Activated CD4-positive, alpha-beta T cell treated with anti-CD3 and anti-CD28 coated beads for 4 hours (primary cell): ENCODE measurements around the gene NCK2.
"Not testable (repeated sequence)": the region's sequence is repeated elsewhere in the genome, so short reads cannot be mapped to it uniquely, and the experiment has no call there.

Experiments used
- DNase-seq, 2 donors: peaks; one replicate each; pipeline ENCODE4 v3.0.0-alpha.2; 2020

The NCK2 gene

DNA sequence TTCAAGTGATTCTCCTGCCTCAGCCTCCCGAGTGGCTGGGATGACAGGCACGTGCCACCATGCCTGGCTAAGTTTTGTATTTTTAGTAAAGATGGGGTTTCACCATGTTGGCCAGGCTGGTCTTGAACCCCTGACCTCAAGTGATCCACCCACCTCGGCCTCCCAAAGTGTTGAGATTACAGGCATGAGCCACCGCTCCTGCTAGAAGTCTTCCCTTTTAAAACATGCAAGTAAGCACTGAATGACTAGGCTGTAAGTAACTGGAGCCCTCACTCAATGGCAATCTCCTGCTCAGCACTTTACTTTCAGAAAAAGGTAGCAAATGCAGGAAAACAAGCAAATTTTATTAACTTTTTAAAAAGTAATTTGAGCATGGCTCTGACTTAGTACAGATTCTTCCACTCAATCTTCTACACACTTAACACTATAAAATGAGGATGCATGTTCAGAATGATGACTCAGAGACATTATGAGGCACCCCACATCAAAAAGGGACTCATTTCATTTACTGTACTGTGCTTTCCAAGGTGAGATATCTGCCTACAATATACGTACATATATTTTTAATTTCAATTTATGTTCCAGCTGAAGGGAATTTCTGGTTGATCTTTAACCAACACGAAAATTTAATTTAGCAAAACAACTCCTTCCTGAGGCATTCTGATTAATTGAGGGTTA is 6.6 kb upstream of the NCK2 start:
- no peak for DNase-seq

GRCh38 chr2:105738658-105739241 is 6.0 kb upstream of the NCK2 start:
- no peak for DNase-seq

DNA sequence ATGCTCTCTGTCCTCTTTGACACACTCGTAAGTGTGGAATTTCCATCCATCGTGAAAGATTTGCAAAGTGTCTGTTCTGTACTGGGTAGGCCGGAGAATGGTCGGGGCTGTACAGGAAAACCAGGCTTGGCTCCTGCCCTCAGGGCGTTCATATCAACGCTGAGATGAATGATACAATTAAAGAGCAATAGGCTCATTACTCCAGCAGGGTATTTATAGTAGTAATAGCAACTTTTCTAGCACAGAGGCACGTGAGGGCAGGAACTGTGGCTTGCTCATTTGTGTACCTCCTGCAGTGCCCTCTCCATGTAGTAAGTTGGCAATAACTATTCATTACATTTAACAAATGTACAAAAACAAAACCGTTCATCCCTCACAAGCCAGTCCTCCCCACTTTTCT is 5.3 kb upstream of the NCK2 start:
- DNase-seq, result no peak

DNA sequence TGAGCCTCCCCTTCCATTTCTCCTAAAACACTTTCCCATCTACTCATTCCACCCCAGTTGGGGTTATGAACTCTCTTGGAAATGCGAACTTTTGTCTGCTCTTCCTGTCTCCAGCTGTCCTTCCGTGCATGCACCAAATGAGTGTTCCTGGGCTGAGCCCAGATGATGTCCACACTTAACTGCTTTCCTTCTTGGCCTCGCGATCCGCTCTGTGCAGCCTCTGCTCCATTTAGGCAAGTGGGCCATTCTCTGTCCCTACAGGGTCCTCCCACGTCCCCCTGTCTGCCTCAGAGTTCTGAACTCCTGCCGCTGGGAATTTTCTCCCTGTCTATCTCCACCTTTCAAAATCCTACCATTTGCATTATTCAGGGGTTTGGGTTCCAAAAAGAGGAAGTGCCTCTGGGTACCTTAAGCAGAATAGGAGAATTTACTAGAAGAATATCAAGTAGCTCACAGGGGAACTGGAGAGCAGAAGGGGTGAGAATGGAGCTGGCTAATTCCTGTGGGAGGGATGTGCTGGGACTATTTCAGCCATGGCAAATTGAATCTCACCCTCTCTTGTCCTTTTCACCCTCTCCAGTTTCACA is 4.7 kb upstream of the NCK2 start:
- DNase-seq, result no peak

DNA sequence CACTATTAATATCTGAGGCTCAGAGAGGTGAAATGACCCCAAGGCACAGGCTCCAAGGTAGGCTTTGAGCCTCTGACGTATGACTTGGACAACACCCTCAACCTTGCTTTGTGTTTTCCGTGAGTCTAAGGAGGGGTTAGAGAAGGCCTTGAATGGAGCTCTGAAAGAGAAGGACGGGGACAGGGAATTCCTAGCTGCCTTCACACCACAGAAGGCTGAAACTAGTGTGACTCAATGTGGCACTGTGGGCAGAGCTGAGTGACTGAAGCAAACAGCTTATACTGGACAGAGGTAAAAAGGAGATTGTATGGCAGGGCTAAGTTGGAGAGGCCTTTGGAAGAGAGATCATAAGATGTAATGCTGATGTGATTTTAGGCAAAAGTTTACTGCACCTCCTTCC is 3.5 kb upstream of the NCK2 start:
- no peak for DNase-seq

- DNase-seq, result no peak
These were observed 3.1 kb upstream of the NCK2 start for GRCh38 chr2:105741617-105742016.

GRCh38 chr2:105744091-105744908 is 412 bp upstream of the NCK2 start:
- peak; percentile 62 to 64 for DNase-seq

DNA sequence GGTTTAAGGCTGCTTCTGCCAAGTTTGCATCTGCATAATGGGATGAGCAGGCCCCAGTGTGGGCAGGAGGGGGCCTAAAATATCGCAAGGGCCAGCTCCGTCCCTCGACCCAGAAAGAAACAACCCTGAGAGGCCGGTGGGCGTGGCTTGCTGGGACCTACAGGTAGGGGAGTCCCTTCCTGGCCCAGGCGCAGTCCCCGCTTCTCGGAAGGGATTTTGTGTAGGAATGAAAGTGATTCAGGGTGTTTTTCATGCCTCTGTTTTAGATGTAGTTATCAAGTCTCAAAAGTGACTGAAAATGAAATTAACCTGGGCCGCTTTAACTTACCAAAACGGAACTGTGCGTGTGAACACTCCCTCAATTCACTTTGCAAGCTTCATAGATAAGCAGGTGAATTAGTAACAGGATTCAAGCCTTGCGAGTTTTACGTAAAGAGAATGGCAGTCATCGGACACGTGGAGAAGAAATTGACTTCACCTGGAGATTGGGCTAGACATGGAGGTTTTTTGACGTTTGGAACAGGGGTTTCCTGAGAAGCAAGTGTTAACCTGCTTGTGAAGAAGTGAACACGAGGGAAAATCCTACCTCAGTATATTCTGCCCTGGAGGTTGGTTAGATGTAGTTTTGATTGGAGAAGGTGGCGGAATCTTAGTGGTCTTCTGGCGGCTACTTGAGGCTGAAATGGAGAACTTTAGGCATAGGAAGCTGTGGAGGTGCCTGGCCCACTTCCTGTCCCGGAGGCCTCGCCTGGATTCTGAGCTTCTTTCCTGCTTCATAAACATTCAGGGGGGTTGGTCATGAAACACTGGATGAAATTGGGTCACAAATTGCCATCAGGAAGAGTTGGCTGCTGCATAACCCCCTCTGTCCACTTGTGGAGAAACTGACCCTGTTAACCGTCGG is 1.7 kb downstream of the NCK2 start:
- peak; percentile 84 to 88 for DNase-seq

- DNase-seq, result no peak
These were observed 2.7 kb downstream of the NCK2 start for GRCh38 chr2:105747254-105747894.

GRCh38 chr2:105747991-105748390 is 3.3 kb downstream of the NCK2 start:
- no peak for DNase-seq

DNA sequence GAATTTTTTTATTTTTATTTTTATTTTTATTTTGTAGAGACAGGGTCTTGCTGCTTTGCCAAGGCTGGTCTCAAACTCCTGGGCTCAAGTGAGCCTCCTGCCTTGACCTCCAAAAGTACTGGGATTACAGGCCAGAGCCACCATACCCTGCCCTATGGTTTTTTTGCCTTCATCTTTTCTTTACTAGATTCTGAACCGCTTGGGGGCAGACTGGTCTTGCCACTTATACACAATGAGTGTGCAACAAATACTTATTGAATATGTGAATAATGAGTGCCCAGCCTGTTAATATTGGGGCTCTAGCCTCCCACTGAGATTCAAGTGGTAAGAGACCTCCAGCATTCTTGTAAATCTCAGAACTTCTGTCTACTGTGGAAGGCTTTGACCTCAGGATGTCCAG is 3.9 kb downstream of the NCK2 start:
- no peak for DNase-seq

- peak; percentile 47 for DNase-seq
These were observed 5.1 kb downstream of the NCK2 start for GRCh38 chr2:105749583-105750400.

- no peak for DNase-seq
These were observed 6.0 kb downstream of the NCK2 start for GRCh38 chr2:105750735-105751134.

DNA sequence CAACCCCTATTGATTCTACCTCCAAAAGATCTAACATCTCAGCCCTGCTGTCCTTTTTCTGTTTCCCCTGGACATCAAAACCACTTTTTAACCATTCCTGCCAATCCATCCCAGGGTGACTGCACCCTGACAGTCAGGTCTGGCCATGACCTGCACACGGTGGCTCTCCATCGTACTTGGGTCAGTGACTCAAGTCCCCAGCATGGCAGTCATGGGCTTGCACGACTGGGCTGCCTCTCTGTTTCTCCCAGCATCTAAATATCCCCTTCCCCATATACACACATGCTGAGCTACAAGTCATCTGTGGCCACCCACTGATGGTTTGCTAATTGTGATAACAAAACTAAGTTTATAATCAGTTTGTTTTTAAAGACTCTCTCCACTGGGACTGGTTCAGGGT is 6.6 kb downstream of the NCK2 start:
- DNase-seq, result no peak

GRCh38 chr2:105752691-105753358 is 8.1 kb downstream of the NCK2 start:
- DNase-seq, result no peak

GRCh38 chr2:105753380-105753779 is 8.7 kb downstream of the NCK2 start:
- DNase-seq, result no peak

DNA sequence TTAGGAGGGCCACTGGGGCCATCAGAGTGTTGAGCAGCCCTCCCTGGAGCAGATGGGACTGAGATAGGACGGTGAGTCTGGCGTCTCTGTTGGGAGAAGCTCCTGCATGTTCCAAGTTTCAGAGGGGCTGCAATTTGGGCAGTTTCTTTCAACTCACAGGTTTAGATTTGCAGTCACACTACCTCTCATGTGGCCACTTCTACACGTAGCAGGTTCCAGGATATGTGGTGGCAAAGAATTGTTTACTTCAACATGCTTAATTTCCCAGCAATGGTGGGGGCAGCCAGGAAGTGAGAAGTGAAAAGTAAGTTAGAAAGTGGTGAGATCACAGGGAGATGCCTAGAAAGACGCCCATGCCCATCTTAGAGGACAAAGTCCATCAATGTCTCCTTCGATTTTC is 9.3 kb downstream of the NCK2 start:
- peak; percentile 50 to 51 for DNase-seq

DNA sequence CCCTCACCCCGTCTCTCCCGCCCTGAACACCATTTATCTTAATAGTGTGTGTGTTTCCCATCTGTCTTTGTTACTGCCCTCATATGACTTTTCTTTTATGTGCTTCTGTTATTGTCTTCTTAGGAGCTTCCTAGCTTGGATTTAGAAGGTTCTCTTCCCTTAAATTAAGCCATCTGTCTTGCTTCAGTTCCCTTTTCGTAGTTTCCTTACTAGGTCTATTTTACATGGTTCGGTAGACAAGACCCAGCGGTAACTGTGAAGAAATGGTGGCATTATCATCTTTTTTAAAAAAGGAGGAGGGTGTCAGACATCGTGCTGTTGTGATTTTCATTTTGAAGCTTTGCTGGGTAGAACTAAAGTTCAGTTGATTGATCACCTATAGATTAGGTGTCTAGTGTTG is 10.3 kb downstream of the NCK2 start:
- DNase-seq, result no peak

DNA sequence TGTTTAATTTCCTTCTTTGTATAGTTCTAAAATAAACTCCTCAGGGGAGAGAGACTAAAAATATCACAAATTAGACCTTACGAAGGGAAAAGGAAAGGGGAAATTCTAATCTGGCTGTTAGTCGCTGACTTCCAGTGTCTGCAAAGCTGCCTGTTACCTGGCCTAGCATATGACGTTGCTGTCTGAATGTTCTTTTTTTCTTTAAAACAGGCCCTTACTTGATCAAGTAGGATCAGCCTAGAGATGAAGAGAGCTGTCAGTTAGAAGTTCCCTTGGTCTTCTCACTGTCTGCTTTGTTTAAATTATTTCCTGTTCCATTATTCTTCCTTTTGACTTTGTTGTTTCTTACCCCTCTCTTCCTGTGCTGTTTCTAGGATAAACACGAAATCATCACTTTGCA is 11.2 kb downstream of the NCK2 start:
- DNase-seq, result no peak

DNA sequence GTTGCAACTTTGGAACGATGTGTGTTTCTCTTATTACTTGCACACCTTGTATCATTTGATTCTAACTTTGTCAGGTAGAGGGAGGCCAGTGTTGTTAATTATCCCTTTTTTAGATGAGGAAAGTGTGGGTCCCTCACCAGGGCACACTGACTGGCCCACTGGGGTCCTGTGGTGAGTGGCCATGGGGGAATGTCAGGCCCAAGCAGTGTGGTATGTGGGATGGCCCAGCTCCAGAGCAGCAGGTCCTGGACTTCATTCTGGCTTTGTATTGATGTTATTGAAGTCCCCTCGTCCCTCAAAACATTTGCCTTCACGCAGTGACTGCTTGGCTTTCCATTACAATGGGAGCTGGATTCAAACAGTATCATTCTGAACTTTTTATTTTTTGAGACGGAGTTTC is 11.7 kb downstream of the NCK2 start:
- DNase-seq, result no peak

DNA sequence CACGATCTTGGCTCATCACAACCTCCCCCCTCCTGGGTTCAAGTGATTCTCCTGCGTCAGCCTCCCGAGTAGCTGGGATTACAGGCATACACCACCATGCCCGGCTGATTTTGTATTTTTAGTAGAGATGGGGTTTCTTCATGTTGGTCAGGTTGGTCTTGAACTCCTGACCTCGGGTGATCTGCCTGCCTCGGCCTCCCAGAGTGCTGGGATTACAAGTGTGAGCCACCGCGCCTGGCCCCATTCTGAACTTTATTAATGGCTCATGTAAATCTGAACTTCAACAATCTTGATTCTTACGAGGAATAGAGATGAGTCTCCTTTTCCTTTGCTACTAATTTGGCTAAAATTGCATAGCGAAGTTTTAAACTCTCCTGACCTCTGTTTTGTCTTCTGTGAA is 12.2 kb downstream of the NCK2 start:
- DNase-seq, result not testable (repeated sequence)
